HepG2 (cell line): ENCODE data around the gene PSMC3IP. TPM values are rescaled to one million over a fixed set of nuclear protein-coding genes. Genes with fewer than 3 reads are reported as not detected.

Source experiments
- ATAC-seq: fragments of 200-7000 bp; cut with Tn5 transposase; 3 replicates; pipeline ENCODE4 v1.9.1; 2020; ENCODE audit warnings: mild to moderate bottlenecking, moderate library complexity
- Bru-seq: library from RNA; stranded (reverse); fragments of 400-500 nt; gene quantifications from one replicate; lab custom pipeline; 2021; lab: Mats Ljungman, UMichigan
- BruChase-seq, 2 experiments: library from RNA; stranded (reverse); fragments of 400-500 nt; gene quantifications; one replicate each; lab custom pipeline; 2021; lab: Mats Ljungman, UMichigan
- BruUV-seq: library from RNA; stranded (reverse); fragments of 400-500 nt; replicated peaks from 2 replicates; lab custom pipeline; 2021; lab: Mats Ljungman, UMichigan
- CTCF ChIA-PET: fragments of 300-600 bp; formaldehyde crosslinking; extraction: SDS; loops from one replicate; lab custom pipeline; 2021; ENCODE audit warnings: low total read pairs, inconsistent platforms, low intra/inter-chr PET ratio; lab: Yijun Ruan, JAX
- POLR2A ChIA-PET: fragments of 350-600 bp; sonication (Branson Sonifier 250); formaldehyde crosslinking; loops from one replicate; lab custom pipeline; 2020; ENCODE audit warnings: antibody characterized with exemption, inconsistent platforms; lab: Yijun Ruan, JAX
- DNase-seq: peaks from one replicate; pipeline ENCODE4 v3.0.0-alpha.2; 2015; ENCODE audit warnings: low spot score
- FAIRE-seq: peaks from 3 replicates; lab custom pipeline; 2011; peaks lifted over from hg19 to GRCh38; lab: Jason Lieb, UNC
- H2AFZ ChIP-seq: one replicate; pipeline ENCODE4 v1.6.1; 2011; ENCODE audit warnings: low read length, inconsistent platforms
- H3K27ac ChIP-seq: fragments of 300-600 bp; 3 replicates; pipeline ENCODE4 v1.8.0; 2011; ENCODE audit warnings: mixed run types, mild to moderate bottlenecking, mixed read lengths, low read length, inconsistent platforms; ENCODE audit not compliant: insufficient read depth; ENCODE audit errors: extremely low read length
- H3K27me3 ChIP-seq, 2 experiments: fragments of 200-600 bp in 1 of 2; 2 replicates in 1 of 2; 3 replicates in 1 of 2; pipeline versions ENCODE4 v1.6.0 to v1.8.0; 2011; ENCODE audit warnings: low read length in 2 of 2, mild to moderate bottlenecking in 2 of 2, moderate library complexity in 2 of 2, inconsistent platforms in 1 of 2; ENCODE audit not compliant: insufficient read depth in 2 of 2, control insufficient read depth in 1 of 2
- H3K36me3 ChIP-seq, 2 experiments: fragments of 200-600 bp in 1 of 2; replicated peaks in 1 of 2; 2 replicates in 1 of 2; 3 replicates in 1 of 2; pipeline versions ENCODE4 v1.5.1 to v1.8.0; 2011; ENCODE audit warnings: low read length in 2 of 2, inconsistent platforms in 1 of 2; ENCODE audit not compliant: insufficient read depth in 2 of 2, control insufficient read depth in 1 of 2
- H3K4me1 ChIP-seq: 2 replicates; pipeline ENCODE4 v1.5.1; 2012; ENCODE audit warnings: low read length, inconsistent platforms; ENCODE audit not compliant: insufficient read depth
- H3K4me2 ChIP-seq: 2 replicates; pipeline ENCODE4 v1.6.0; 2011; ENCODE audit warnings: low read depth, low read length, inconsistent platforms
- H3K4me3 ChIP-seq, 3 experiments: fragments of 200-600 bp in 1 of 3; sonication (generic), shearing (Covaris generic) in 1 of 3; replicated peaks in 1 of 3; 2 replicates each; pipeline ENCODE4 v1.5.1; 2011 to 2016; ENCODE audit warnings: low read length in 3 of 3, inconsistent platforms in 2 of 3, low read depth in 2 of 3, mild to moderate bottlenecking in 2 of 3, control low read depth in 1 of 3, mixed read lengths in 1 of 3; ENCODE audit not compliant: insufficient read depth in 1 of 3
- H3K79me2 ChIP-seq: one replicate; pipeline ENCODE4 v1.6.1; 2011; ENCODE audit warnings: low read length, inconsistent platforms; ENCODE audit not compliant: insufficient read depth
- H3K9ac ChIP-seq: 2 replicates; pipeline ENCODE4 v1.6.0; 2011; ENCODE audit warnings: mild to moderate bottlenecking, low read depth, low read length, inconsistent platforms; ENCODE audit not compliant: insufficient read depth
- H3K9me3 ChIP-seq: 2 replicates; pipeline ENCODE4 v1.5.1; 2012; ENCODE audit warnings: mild to moderate bottlenecking, low read length
- H4K20me1 ChIP-seq: 2 replicates; pipeline ENCODE4 v1.6.0; 2011; ENCODE audit warnings: inconsistent platforms, mild to moderate bottlenecking, low read length, moderate library complexity; ENCODE audit not compliant: insufficient read depth
- FOXM1 ChIP-seq: sonication (generic); formaldehyde crosslinking; IDR thresholded peaks from 2 replicates; pipeline ENCODE4 v1.5.0; 2020; ENCODE audit warnings: missing genetic modification reagents
- NFYB ChIP-seq: sonication (generic); formaldehyde crosslinking; IDR thresholded peaks from 2 replicates; pipeline ENCODE4 v1.4.0; 2020; ENCODE audit warnings: missing genetic modification reagents
- ZBTB40 ChIP-seq, 2 experiments: fragments of 450-650 bp in 1 of 2; sonication (generic) in 1 of 2; formaldehyde crosslinking in 1 of 2; IDR thresholded peaks; 2 replicates each; pipeline versions ENCODE4 v1.6.1 to v1.8.0; 2016 to 2022; ENCODE audit warnings: antibody characterized with exemption in 1 of 2, mild to moderate bottlenecking in 1 of 2, missing genetic modification reagents in 1 of 2
- WGBS: methylation state at CpG from one replicate; pipeline ENCODE4 v1.1.6; 2017; ENCODE audit warnings: low lambda C conversion rate; 5-methylcytosine and 5-hydroxymethylcytosine counted together
- in situ Hi-C: cut with HindIII; loops from 2 replicates; pipeline ENCODE4 v1.10.0; 2017; ENCODE audit warnings: low pct_unique_long_range_greater_than_20kb; ENCODE audit not compliant: extremely low pct_ligation_motif_present
- intact Hi-C: fragments of 100-400 bp; cut with micrococcal nuclease; formaldehyde crosslinking; loops from one replicate; pipeline ENCODE4 v1.10.0; 2022; ENCODE audit not compliant: unreplicated experiment
- long read RNA-seq, 2 experiments: library from RNA in 1 of 2; library from polyadenylated mRNA in 1 of 2; stranded (forward) in 1 of 2; unstranded in 1 of 2; transcript quantifications; one replicate each; pipeline ENCODE4 v2.0.0, GENCODE V29; 2019 to 2022
- polyA minus RNA-seq, 3 experiments: library from RNA; depleted of rRNA, polyadenylated mRNA; stranded (reverse); fragments of >200 nt; gene quantifications; 2 replicates each; pipeline ENCODE4 v1.2.3, GENCODE V29; 2011; ENCODE audit warnings: low replicate concordance in 1 of 3
- polyA plus RNA-seq, 8 experiments: library from polyadenylated mRNA; depleted of rRNA in 3 of 8; stranded (reverse) in 7 of 8; unstranded in 1 of 8; fragments of >200 nt; fragmentation: Illumina TruSeq in 4 of 8; extraction: Trizol in 4 of 8; gene quantifications; 2 replicates each; pipeline versions ENCODE4 v1.2.1 to v1.2.3, GENCODE V29; 2011 to 2016; ENCODE audit warnings: low read depth in 4 of 8, missing spikeins in 1 of 8, mixed read lengths in 1 of 8; ENCODE audit not compliant: insufficient read depth in 1 of 8
- total RNA-seq, 5 experiments: library from RNA; depleted of rRNA; stranded (reverse); fragments of >200 nt; fragmentation: Illumina TruSeq; extraction: Trizol; gene quantifications; 2 replicates each; pipeline ENCODE4 v1.2.3, GENCODE V29; 2016; ENCODE audit warnings: low read depth in 1 of 5
- TF ChIP-seq, protein P1 (sequence below): sonication (generic); formaldehyde crosslinking; IDR thresholded peaks from 2 replicates; pipeline ENCODE4 v1.4.0; 2020; ENCODE audit warnings: missing genetic modification reagents

Gene PSMC3IP, protein sequence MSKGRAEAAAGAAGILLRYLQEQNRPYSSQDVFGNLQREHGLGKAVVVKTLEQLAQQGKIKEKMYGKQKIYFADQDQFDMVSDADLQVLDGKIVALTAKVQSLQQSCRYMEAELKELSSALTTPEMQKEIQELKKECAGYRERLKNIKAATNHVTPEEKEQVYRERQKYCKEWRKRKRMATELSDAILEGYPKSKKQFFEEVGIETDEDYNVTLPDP
- total RNA-seq (2016; rRNA removed; fragmentation: Illumina TruSeq; extraction: Trizol) (20.1 and 22.4 TPM in 2 replicates), polyA plus RNA-seq (2011; rRNA removed) (5.5 and 6.5 TPM in 2 replicates), polyA minus RNA-seq (2011; rRNA and poly(A)+ RNA removed; ENCODE audit: low replicate concordance) (2.7 and 15.4 TPM in 2 replicates), Bru-seq, nascent RNA (percentile 72 among the genes with signal in this experiment), BruChase-seq, experiment 1, labeled RNA remaining after a 6-hour chase (percentile 68 among the genes with signal in this experiment), BruChase-seq, experiment 2, labeled RNA remaining after a 2-hour chase (percentile 77 among the genes with signal in this experiment)
- 25.7 and 27.1 TPM in 2 replicates for total RNA-seq (2016; cell fraction: cytosol; rRNA removed; fragmentation: Illumina TruSeq; extraction: Trizol; ENCODE audit: low read depth)
- 19.5 and 23.7 TPM in 2 replicates for total RNA-seq (2016; cell fraction: insoluble cytoplasmic fraction; rRNA removed; fragmentation: Illumina TruSeq; extraction: Trizol)
- total RNA-seq (2016; cell fraction: membrane; rRNA removed; fragmentation: Illumina TruSeq; extraction: Trizol) = 36.3 and 38.4 TPM in 2 replicates
- 19.9 and 24.0 TPM in 2 replicates for total RNA-seq (2016; cell fraction: nucleus; rRNA removed; fragmentation: Illumina TruSeq; extraction: Trizol)
- polyA plus RNA-seq (2011; cell fraction: cytosol; rRNA removed) = 3.1 and 3.3 TPM in 2 replicates
- polyA plus RNA-seq (2011; cell fraction: nucleus; rRNA removed) = 15.1 and 18.7 TPM in 2 replicates
- 6.5 and 8.5 TPM in 2 replicates for polyA plus RNA-seq (2012)
- polyA plus RNA-seq (2016; cell fraction: cytosol; fragmentation: Illumina TruSeq; extraction: Trizol; ENCODE audit: low read depth) = 36.9 and 41.0 TPM in 2 replicates
- 31.0 and 31.1 TPM in 2 replicates for polyA plus RNA-seq (2016; cell fraction: insoluble cytoplasmic fraction; fragmentation: Illumina TruSeq; extraction: Trizol; ENCODE audit: low read depth)
- 41.0 and 42.1 TPM in 2 replicates for polyA plus RNA-seq (2016; cell fraction: membrane; fragmentation: Illumina TruSeq; extraction: Trizol; ENCODE audit: low read depth)
- 56.5 and 60.1 TPM in 2 replicates for polyA plus RNA-seq (2016; cell fraction: nucleus; fragmentation: Illumina TruSeq; extraction: Trizol; ENCODE audit: insufficient read depth, low read depth)
- polyA minus RNA-seq (2011; cell fraction: cytosol; rRNA and poly(A)+ RNA removed) = 1.6 and 2.4 TPM in 2 replicates
- polyA minus RNA-seq (2011; cell fraction: nucleus; rRNA and poly(A)+ RNA removed) = 9.1 and 9.4 TPM in 2 replicates
- long read RNA-seq, experiment 1, transcript PSMC3IP-204 (7 exons, 1,381 nt) = minor isoform, 9 of 30 reads
- long read RNA-seq, experiment 1, transcript PSMC3IP-202 (8 exons, 1,416 nt) = major isoform, 14 of 30 reads
- long read RNA-seq, experiment 1, partial matches to known transcripts = 2 of 30 reads
- long read RNA-seq, experiment 1, other reads (novel, unspliced or antisense) = 3 of 30 reads
- long read RNA-seq, experiment 2, partial matches to known transcripts = 4 of 10 reads
- long read RNA-seq, experiment 2, other reads (novel, unspliced or antisense) = 1 of 10 reads

- intact Hi-C loops (loop anchor here (1.0 to 5.0 kb wide), 3 partner anchors 10 to 185 kb away; partner anchors contain the start of genes CCR10, MLX and RAMP2), in situ Hi-C loops (no loop called here)
- ChIA-PET CTCF (interaction anchor here (1.0 to 1.7 kb wide), 4 partner anchors 15 to 143 kb away, joined by 3 to 9 read pairs (median 5); partner anchors contain the start of gene CCR10), POLR2A (interaction anchor here (0.6 to 8.5 kb wide), 33 partner anchors 8 to 316 kb away, joined by 3 to 128 read pairs (median 4); partner anchors contain the start of genes BECN1, CNTD1, CNTNAP1 and COA3)
- DNase-seq = peak; percentile 92
- H3K79me2 ChIP-seq = peaks cover 23% of the 10 kb centered on the region
- ATAC-seq = peak; percentile 90
- peak within 1 kb of the TSS; percentile 99 for H3K4me2 ChIP-seq
- H3K9me3 ChIP-seq = no peaks in the 10 kb centered on the region
- H3K4me1 ChIP-seq = peaks cover 33% of the 10 kb centered on the region
- H4K20me1 ChIP-seq = no peaks in the 10 kb centered on the region
- H3K27ac ChIP-seq = peak within 1 kb of the TSS; percentile 90
- no peak within 1 kb of the TSS for H2AFZ ChIP-seq
- no peaks in the 10 kb centered on the region; a peak in 1 of 5 replicates for H3K27me3 ChIP-seq
- 1% methylated on average over 37 of the region's 52 CpGs for WGBS
- H3K4me3 ChIP-seq = peak within 1 kb of the TSS; percentile 75 to 97 (median 87)
- BruUV-seq = TSS peak; percentile 66
- FAIRE-seq = peak; percentile 61
- peaks cover 28 to 49% of the 10 kb centered on the region in 2 experiments for H3K36me3 ChIP-seq
- peak within 1 kb of the TSS; percentile 96 for H3K9ac ChIP-seq
- TF ChIP-seq FOXM1 (CRISPR knock-in tag) (no peak), ZBTB40 (IDR thresholded peaks at IDR 0.05) (peak; percentile 82), ZBTB40 (CRISPR knock-in tag; IDR thresholded peaks at IDR 0.05) (peak; percentile 79), NFYB (CRISPR knock-in tag) (peak; percentile 97)
- TF ChIP-seq, protein P1, sequence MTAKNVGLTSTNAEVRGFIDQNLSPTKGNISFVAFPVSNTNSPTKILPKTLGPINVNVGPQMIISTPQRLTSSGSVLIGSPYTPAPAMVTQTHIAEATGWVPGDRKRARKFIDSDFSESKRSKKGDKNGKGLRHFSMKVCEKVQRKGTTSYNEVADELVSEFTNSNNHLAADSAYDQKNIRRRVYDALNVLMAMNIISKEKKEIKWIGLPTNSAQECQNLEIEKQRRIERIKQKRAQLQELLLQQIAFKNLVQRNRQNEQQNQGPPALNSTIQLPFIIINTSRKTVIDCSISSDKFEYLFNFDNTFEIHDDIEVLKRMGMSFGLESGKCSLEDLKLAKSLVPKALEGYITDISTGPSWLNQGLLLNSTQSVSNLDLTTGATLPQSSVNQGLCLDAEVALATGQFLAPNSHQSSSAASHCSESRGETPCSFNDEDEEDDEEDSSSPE (CRISPR knock-in tag) = peak; percentile 99
Measured at GRCh38 chr17:42577532-42578281, at the start of gene PSMC3IP. PSMC3IP (minus strand) TSS chr17:42577729; CDS start chr17:42577686, 43 bp downstream.
